Muscle layer of colon (tissue), 2 donors: Measurements from ENCODE around the gene FCHO1.

Source experiments
- H3K27ac ChIP-seq: one replicate; pipeline ENCODE4 v1.7.0; 2013; ENCODE audit warnings: low read depth, mild to moderate bottlenecking, low read length, moderate library complexity
- H3K27me3 ChIP-seq, 2 donors: one replicate each; pipeline ENCODE4 v1.7.0; 2013; ENCODE audit warnings: low read length in 2 of 2, mild to moderate bottlenecking in 2 of 2; ENCODE audit not compliant: insufficient read depth in 2 of 2, control insufficient read depth in 1 of 2
- H3K36me3 ChIP-seq: one replicate; pipeline ENCODE4 v1.7.0; 2013; ENCODE audit warnings: mild to moderate bottlenecking, low read length; ENCODE audit not compliant: insufficient read depth
- H3K4me1 ChIP-seq: one replicate; pipeline ENCODE4 v1.7.0; 2013; ENCODE audit warnings: mild to moderate bottlenecking, low read length; ENCODE audit not compliant: insufficient read depth
- H3K4me3 ChIP-seq, 2 donors: one replicate each; pipeline ENCODE4 v1.7.0; 2013; ENCODE audit warnings: low read length in 2 of 2, low read depth in 1 of 2, mild to moderate bottlenecking in 1 of 2, moderate library complexity in 1 of 2
- H3K9ac ChIP-seq: one replicate; pipeline ENCODE4 v1.7.0; 2013; ENCODE audit warnings: low read length
- H3K9me3 ChIP-seq: one replicate; pipeline ENCODE4 v1.7.0; 2013; ENCODE audit warnings: mild to moderate bottlenecking, low read length
- donor health status: abdominal sarcoma.
- donor health status: Adenocarcinoma of cecum.

FCHO1 gene

GRCh38 chr19:17802137-17802858 is 51.0 kb downstream of the FCHO1 start:
- Histone ChIP-seq H3K36me3 (no peaks in the 10 kb centered on the region), H3K27ac (no peak overlapping the region), H3K4me1 (no peaks in the 10 kb centered on the region), H3K27me3 (no peaks in the 10 kb centered on the region), H3K4me3 (no peak overlapping the region), H3K9ac (no peak overlapping the region), H3K9me3 (no peaks in the 10 kb centered on the region)

- H3K36me3 ChIP-seq, result no peaks in the 10 kb centered on the region
- H3K9ac ChIP-seq, result no peak overlapping the region
- no peaks in the 10 kb centered on the region for H3K4me1 ChIP-seq
- no peak overlapping the region for H3K27ac ChIP-seq
- no peaks in the 10 kb centered on the region for H3K27me3 ChIP-seq
- no peak overlapping the region for H3K4me3 ChIP-seq
- no peaks in the 10 kb centered on the region for H3K9me3 ChIP-seq
These were observed 52.1 kb downstream of the FCHO1 start for GRCh38 chr19:17803264-17803896.

DNA sequence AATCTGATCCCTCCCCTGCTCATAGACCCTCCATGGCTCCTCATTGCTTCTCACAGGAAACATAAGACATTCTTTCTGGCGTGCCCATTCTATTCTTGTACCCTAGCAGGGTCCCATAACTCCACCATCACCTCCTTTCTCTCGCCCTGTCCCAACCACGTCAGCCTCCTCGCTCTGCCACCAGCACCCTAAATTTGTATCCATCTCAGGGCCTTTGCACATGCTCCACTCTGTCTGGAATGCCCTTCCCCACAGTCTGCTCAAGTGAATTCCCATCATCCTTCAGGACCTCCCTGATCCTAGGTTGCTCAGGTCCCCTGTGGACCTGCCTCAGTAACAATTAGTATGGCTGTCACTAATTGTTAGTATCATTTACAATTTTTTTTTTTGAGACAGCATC is 54.1 kb downstream of the FCHO1 start:
- no peaks in the 10 kb centered on the region for H3K9me3 ChIP-seq
- H3K36me3 ChIP-seq, result no peaks in the 10 kb centered on the region
- no peak overlapping the region for H3K4me3 ChIP-seq
- no peaks in the 10 kb centered on the region for H3K4me1 ChIP-seq
- H3K27me3 ChIP-seq, result no peaks in the 10 kb centered on the region
- no peak overlapping the region for H3K9ac ChIP-seq
- no peak overlapping the region for H3K27ac ChIP-seq

- H3K9me3 ChIP-seq, result no peaks in the 10 kb centered on the region
- H3K27me3 ChIP-seq, result no peaks in the 10 kb centered on the region
- no peak overlapping the region for H3K4me3 ChIP-seq
- no peak overlapping the region for H3K27ac ChIP-seq
- no peaks in the 10 kb centered on the region for H3K36me3 ChIP-seq
- H3K4me1 ChIP-seq, result no peaks in the 10 kb centered on the region
- no peak overlapping the region for H3K9ac ChIP-seq
These were observed 55.7 kb downstream of the FCHO1 start for GRCh38 chr19:17806945-17807344.

DNA sequence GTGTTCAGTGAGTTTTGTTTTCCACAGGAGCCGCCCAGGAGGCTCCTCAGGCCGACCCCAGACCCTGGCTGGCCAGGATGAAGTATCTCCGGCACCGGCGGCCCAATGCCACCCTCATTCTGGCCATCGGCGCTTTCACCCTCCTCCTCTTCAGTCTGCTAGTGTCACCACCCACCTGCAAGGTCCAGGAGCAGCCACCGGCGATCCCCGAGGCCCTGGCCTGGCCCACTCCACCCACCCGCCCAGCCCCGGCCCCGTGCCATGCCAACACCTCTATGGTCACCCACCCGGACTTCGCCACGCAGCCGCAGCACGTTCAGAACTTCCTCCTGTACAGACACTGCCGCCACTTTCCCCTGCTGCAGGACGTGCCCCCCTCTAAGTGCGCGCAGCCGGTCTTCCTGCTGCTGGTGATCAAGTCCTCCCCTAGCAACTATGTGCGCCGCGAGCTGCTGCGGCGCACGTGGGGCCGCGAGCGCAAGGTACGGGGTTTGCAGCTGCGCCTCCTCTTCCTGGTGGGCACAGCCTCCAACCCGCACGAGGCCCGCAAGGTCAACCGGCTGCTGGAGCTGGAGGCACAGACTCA is 56.5 kb downstream of the FCHO1 start:
- no peaks in the 10 kb centered on the region for H3K36me3 ChIP-seq
- H3K27ac ChIP-seq, result no peak overlapping the region
- no peaks in the 10 kb centered on the region for H3K27me3 ChIP-seq
- no peaks in the 10 kb centered on the region for H3K4me1 ChIP-seq
- no peak overlapping the region for H3K4me3 ChIP-seq
- no peaks in the 10 kb centered on the region for H3K9me3 ChIP-seq
- no peak overlapping the region for H3K9ac ChIP-seq

DNA sequence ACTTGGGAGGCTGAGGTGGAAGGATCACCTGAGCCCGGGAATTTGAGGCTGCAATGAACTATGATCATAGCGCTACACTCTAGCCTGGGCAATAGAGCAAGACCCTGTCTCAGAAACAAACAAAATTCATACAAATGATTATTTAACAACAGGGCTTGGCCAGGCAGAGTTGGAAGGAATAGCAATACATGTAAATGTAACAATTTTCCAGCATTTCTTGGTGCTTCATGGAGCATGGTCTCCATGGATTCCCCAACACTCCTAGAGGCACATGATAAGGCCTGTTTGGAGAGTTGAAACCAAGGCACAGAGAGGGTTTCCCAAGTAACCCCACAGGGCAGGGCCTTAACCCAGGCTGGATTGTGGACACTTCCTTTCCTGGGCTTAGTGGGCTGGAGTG is 59.8 kb downstream of the FCHO1 start:
- Histone ChIP-seq H3K27me3 (no peaks in the 10 kb centered on the region), H3K4me3 (no peak overlapping the region), H3K9ac (no peak overlapping the region), H3K9me3 (no peaks in the 10 kb centered on the region), H3K27ac (no peak overlapping the region), H3K36me3 (no peaks in the 10 kb centered on the region), H3K4me1 (no peaks in the 10 kb centered on the region)

DNA sequence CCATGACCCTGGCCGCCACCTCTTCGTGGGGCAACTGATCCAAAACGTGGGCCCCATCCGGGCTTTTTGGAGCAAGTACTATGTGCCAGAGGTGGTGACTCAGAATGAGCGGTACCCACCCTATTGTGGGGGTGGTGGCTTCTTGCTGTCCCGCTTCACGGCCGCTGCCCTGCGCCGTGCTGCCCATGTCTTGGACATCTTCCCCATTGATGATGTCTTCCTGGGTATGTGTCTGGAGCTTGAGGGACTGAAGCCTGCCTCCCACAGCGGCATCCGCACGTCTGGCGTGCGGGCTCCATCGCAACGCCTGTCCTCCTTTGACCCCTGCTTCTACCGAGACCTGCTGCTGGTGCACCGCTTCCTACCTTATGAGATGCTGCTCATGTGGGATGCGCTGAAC is 60.4 kb downstream of the FCHO1 start:
- Histone ChIP-seq H3K36me3 (no peaks in the 10 kb centered on the region), H3K27ac (no peak overlapping the region), H3K27me3 (no peaks in the 10 kb centered on the region), H3K4me3 (no peak overlapping the region), H3K9me3 (no peaks in the 10 kb centered on the region), H3K4me1 (no peaks in the 10 kb centered on the region), H3K9ac (no peak overlapping the region)

GRCh38 chr19:17812099-17812498 is 60.8 kb downstream of the FCHO1 start:
- H3K4me1 ChIP-seq, result no peaks in the 10 kb centered on the region
- H3K36me3 ChIP-seq, result no peaks in the 10 kb centered on the region
- no peaks in the 10 kb centered on the region for H3K27me3 ChIP-seq
- H3K9me3 ChIP-seq, result no peaks in the 10 kb centered on the region
- no peak overlapping the region for H3K4me3 ChIP-seq
- H3K27ac ChIP-seq, result no peak overlapping the region
- no peak overlapping the region for H3K9ac ChIP-seq

GRCh38 chr19:17817668-17818363 is 66.5 kb downstream of the FCHO1 start:
- Histone ChIP-seq H3K36me3 (no peaks in the 10 kb centered on the region), H3K27ac (no peak overlapping the region), H3K9ac (no peak overlapping the region), H3K4me1 (no peaks in the 10 kb centered on the region), H3K9me3 (no peaks in the 10 kb centered on the region), H3K27me3 (no peaks in the 10 kb centered on the region), H3K4me3 (no peak overlapping the region)

DNA sequence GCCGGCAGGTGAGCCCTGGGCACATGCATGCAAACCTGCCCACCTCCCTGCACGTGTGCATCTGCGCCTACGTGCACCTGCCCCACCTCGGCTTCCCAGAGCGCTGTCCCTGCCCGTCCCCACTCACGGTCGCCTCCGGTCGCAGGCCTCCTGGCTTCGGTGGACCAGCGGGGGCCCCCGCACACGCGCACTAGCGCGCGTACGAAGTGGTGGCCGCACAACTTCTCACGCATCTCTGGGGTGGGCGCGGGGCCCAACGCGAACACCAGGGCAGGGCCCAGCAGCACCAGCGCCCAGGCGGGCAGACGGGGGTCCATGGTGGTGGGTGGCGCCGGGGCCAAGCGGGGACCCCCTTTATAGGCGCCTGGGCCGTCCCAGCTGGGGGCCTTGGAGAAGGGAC is 69.9 kb downstream of the FCHO1 start, which contains the start of gene INSL3:
TSS of gene INSL3 (minus strand) at position 330 of the 400 bp plus-strand sequence. CDS start at position 317, 13 bp downstream.
- Histone ChIP-seq H3K27ac (no peak within 1 kb of the TSS), H3K27me3 (peaks cover 0 to 6% of the 10 kb centered on the region in 2 donors), H3K9me3 (no peaks in the 10 kb centered on the region), H3K9ac (no peak within 1 kb of the TSS), H3K36me3 (no peaks in the 10 kb centered on the region), H3K4me1 (no peaks in the 10 kb centered on the region), H3K4me3 (no peak within 1 kb of the TSS)

GRCh38 chr19:17824339-17824738 is 73.1 kb downstream of the FCHO1 start:
- H3K36me3 ChIP-seq, result no peaks in the 10 kb centered on the region
- no peaks in the 10 kb centered on the region for H3K9me3 ChIP-seq
- H3K27me3 ChIP-seq, result peaks cover 0 to 6% of the 10 kb centered on the region in 2 donors
- H3K4me1 ChIP-seq, result no peaks in the 10 kb centered on the region
- H3K9ac ChIP-seq, result no peak overlapping the region
- H3K4me3 ChIP-seq, result no peak overlapping the region
- H3K27ac ChIP-seq, result no peak overlapping the region
